ENCODE data around the gene LIX1L. TPM values are rescaled to one million over a fixed set of nuclear protein-coding genes. Genes with fewer than 3 reads are reported as not detected.
"Not testable (repeated sequence)": the region's sequence is repeated elsewhere in the genome, so short reads cannot be mapped to it uniquely, and the experiment has no call there.

Gene LIX1L
- total RNA-seq, 1 donor from 2014 or later, result 13.6 TPM

- Histone ChIP-seq H3K27me3 (no peaks in the 10 kb centered on the region), H3F3A (ENCODE audit: low read depth) (peaks cover 39% of the 10 kb centered on the region), H3K27ac (peak within 1 kb of the TSS; percentile 88), H3K4me2 (peak within 1 kb of the TSS; percentile 96), H3K79me2 (ENCODE audit: low read depth) (peaks cover 22% of the 10 kb centered on the region), H3K9ac (peak within 1 kb of the TSS; percentile 94), H3K36me3 (peaks cover 4% of the 10 kb centered on the region), H3K4me1 (peaks cover 10% of the 10 kb centered on the region), H4K20me1 (ENCODE audit: low read depth) (no peaks in the 10 kb centered on the region), H3K9me3 (ENCODE audit: low read depth) (no peaks in the 10 kb centered on the region), H3K4me3 (peak within 1 kb of the TSS; percentile 78), H2AFZ (replicated peaks) (peak within 1 kb of the TSS; percentile 92)
- Mint-ChIP-seq H3K4me1 (peaks cover 4% of the 10 kb centered on the region), H3K27ac (no peak within 1 kb of the TSS), H3K4me3 (peak within 1 kb of the TSS; percentile 77), H3K27me3 (ENCODE audit: insufficient read depth, low read depth) (peaks cover 4% of the 10 kb centered on the region), H3K9me3 (no peaks in the 10 kb centered on the region), H3K36me3 (peaks cover 15% of the 10 kb centered on the region)
- DNase-seq (ENCODE audit: low spot score), result peak; percentile 96
- TF ChIP-seq CTCF (IDR thresholded peaks at IDR 0.05) (peak; percentile 66), EZH2 (IDR thresholded peaks at IDR 0.05) (no peak), EZH2phosphoT487 (IDR thresholded peaks at IDR 0.05) (no peak)
These were observed 30.5 kb downstream of the LIX1L start, which contains the start of gene RBM8A for GRCh38 chr1:145927063-145927886. RBM8A (minus strand) TSS chr1:145927484; CDS start chr1:145927426, 58 bp downstream.

- peak overlapping the region; percentile 85 for H3K27ac ChIP-seq
- H3K4me1 ChIP-seq, result peaks cover 7% of the 10 kb centered on the region
- Mint-ChIP-seq H3K27me3 (ENCODE audit: insufficient read depth, low read depth) (peaks cover 4% of the 10 kb centered on the region), H3K4me3 (no peak overlapping the region), H3K36me3 (peaks cover 16% of the 10 kb centered on the region), H3K27ac (no peak overlapping the region), H3K9me3 (no peaks in the 10 kb centered on the region), H3K4me1 (peaks cover 3% of the 10 kb centered on the region)
- no peak for DNase-seq (ENCODE audit: low spot score)
- no peaks in the 10 kb centered on the region for H4K20me1 ChIP-seq (ENCODE audit: low read depth)
- TF ChIP-seq EZH2phosphoT487 (IDR thresholded peaks at IDR 0.05), result no peak
- TF ChIP-seq EZH2 (IDR thresholded peaks at IDR 0.05), result no peak
- no peak for TF ChIP-seq CTCF (IDR thresholded peaks at IDR 0.05)
- no peaks in the 10 kb centered on the region for H3K27me3 ChIP-seq
- H3K4me3 ChIP-seq, result peak overlapping the region; percentile 78
- H2AFZ ChIP-seq (replicated peaks), result no peak overlapping the region
- H3K4me2 ChIP-seq, result peak overlapping the region; percentile 96
- peak overlapping the region; percentile 76 for H3K9ac ChIP-seq
- H3K79me2 ChIP-seq (ENCODE audit: low read depth), result peaks cover 22% of the 10 kb centered on the region
- H3K9me3 ChIP-seq (ENCODE audit: low read depth), result no peaks in the 10 kb centered on the region
- peaks cover 42% of the 10 kb centered on the region for H3F3A ChIP-seq (ENCODE audit: low read depth)
- peaks cover 4% of the 10 kb centered on the region for H3K36me3 ChIP-seq
These were observed 31.1 kb downstream of the LIX1L start for GRCh38 chr1:145926686-145927062.

GRCh38 chr1:145922266-145922665, 35.6 kb downstream of the LIX1L start:
- Histone ChIP-seq H4K20me1 (ENCODE audit: low read depth) (no peaks in the 10 kb centered on the region), H2AFZ (replicated peaks) (no peak overlapping the region), H3K9me3 (ENCODE audit: low read depth) (no peaks in the 10 kb centered on the region), H3F3A (ENCODE audit: low read depth) (peaks cover 43% of the 10 kb centered on the region), H3K27me3 (peaks cover 13% of the 10 kb centered on the region), H3K4me1 (peaks cover 13% of the 10 kb centered on the region), H3K4me2 (no peak overlapping the region), H3K4me3 (no peak overlapping the region), H3K36me3 (peaks cover 4% of the 10 kb centered on the region), H3K79me2 (ENCODE audit: low read depth) (peaks cover 16% of the 10 kb centered on the region), H3K9ac (no peak overlapping the region), H3K27ac (no peak overlapping the region)
- Mint-ChIP-seq H3K27ac (no peak overlapping the region), H3K27me3 (ENCODE audit: insufficient read depth, low read depth) (no peaks in the 10 kb centered on the region), H3K9me3 (no peaks in the 10 kb centered on the region), H3K4me1 (peaks cover 23% of the 10 kb centered on the region), H3K36me3 (peaks cover 16% of the 10 kb centered on the region), H3K4me3 (no peak overlapping the region)
- TF ChIP-seq EZH2 (IDR thresholded peaks at IDR 0.05), result no peak
- no peak for TF ChIP-seq EZH2phosphoT487 (IDR thresholded peaks at IDR 0.05)
- no peak for TF ChIP-seq CTCF (IDR thresholded peaks at IDR 0.05)
- no peak for DNase-seq (ENCODE audit: low spot score)

GRCh38 chr1:145920297-145920696, 37.5 kb downstream of the LIX1L start:
- not testable (repeated sequence) for H3K36me3 ChIP-seq; H3K4me2 ChIP-seq; H3K9ac ChIP-seq; H3K27me3 Mint-ChIP-seq (ENCODE audit: insufficient read depth, low read depth); H3K27ac Mint-ChIP-seq; DNase-seq (ENCODE audit: low spot score); H4K20me1 ChIP-seq (ENCODE audit: low read depth); H3K4me1 ChIP-seq; H3K4me3 ChIP-seq; H3K79me2 ChIP-seq (ENCODE audit: low read depth); H3K9me3 ChIP-seq (ENCODE audit: low read depth); H3K27ac ChIP-seq; H2AFZ ChIP-seq (replicated peaks); H3K9me3 Mint-ChIP-seq
- Mint-ChIP-seq H3K4me1 (peaks cover 27% of the 10 kb centered on the region), H3K4me3 (peak overlapping the region; percentile 96), H3K36me3 (peaks cover 14% of the 10 kb centered on the region)
- H3F3A ChIP-seq (ENCODE audit: low read depth), result peaks cover 43% of the 10 kb centered on the region
- peaks cover 13% of the 10 kb centered on the region for H3K27me3 ChIP-seq
